GM18909 (cell line): ENCODE measurements around the gene COL13A1.

Source experiments
- ATAC-seq: cut with Tn5 transposase; IDR thresholded peaks from one replicate; pipeline ENCODE4 v1.9.1; 2021; ENCODE audit warnings: mild to moderate bottlenecking; ENCODE audit not compliant: unreplicated experiment, poor library complexity

COL13A1 gene

GRCh38 chr10:69864321-69864720, 62.6 kb downstream of the COL13A1 start:
- ATAC-seq: no peak

GRCh38 chr10:69865450-69865849, 63.7 kb downstream of the COL13A1 start:
- no peak for ATAC-seq

- ATAC-seq: no peak
Measured at GRCh38 chr10:69866246-69866687, 64.6 kb downstream of the COL13A1 start.

GRCh38 chr10:69866688-69867461, 65.2 kb downstream of the COL13A1 start:
- ATAC-seq: no peak

GRCh38 chr10:69867699-69868558, 66.2 kb downstream of the COL13A1 start:
- ATAC-seq: no peak

- no peak for ATAC-seq
Measured at GRCh38 chr10:69868821-69869220, 67.1 kb downstream of the COL13A1 start.

GRCh38 chr10:69869291-69869961, 67.7 kb downstream of the COL13A1 start:
- no peak for ATAC-seq

GRCh38 chr10:69870591-69870990, 68.9 kb downstream of the COL13A1 start:
- ATAC-seq: no peak

- ATAC-seq: no peak
Measured at GRCh38 chr10:69871074-69871473, 69.4 kb downstream of the COL13A1 start.

GRCh38 chr10:69872323-69872722, 70.6 kb downstream of the COL13A1 start:
- no peak for ATAC-seq

GRCh38 chr10:69873135-69873639, 71.5 kb downstream of the COL13A1 start:
- no peak for ATAC-seq

GRCh38 chr10:69874449-69874848, 72.7 kb downstream of the COL13A1 start:
- no peak for ATAC-seq

- no peak for ATAC-seq
Measured at GRCh38 chr10:69875856-69876255, 74.2 kb downstream of the COL13A1 start.

GRCh38 chr10:69876286-69876685, 74.6 kb downstream of the COL13A1 start:
- no peak for ATAC-seq

GRCh38 chr10:69876931-69877330, 75.2 kb downstream of the COL13A1 start:
- ATAC-seq: no peak

- no peak for ATAC-seq
Measured at GRCh38 chr10:69878038-69878437, 76.3 kb downstream of the COL13A1 start.

- no peak for ATAC-seq
Measured at GRCh38 chr10:69878951-69879350, 77.2 kb downstream of the COL13A1 start.

- no peak for ATAC-seq
Measured at GRCh38 chr10:69879634-69880257, 78.0 kb downstream of the COL13A1 start.

GRCh38 chr10:69880301-69881081, 78.8 kb downstream of the COL13A1 start:
- no peak for ATAC-seq
